ENCODE data around the gene KRT6A. TPM values are rescaled to one million over a fixed set of nuclear protein-coding genes. Genes with fewer than 3 reads are reported as not detected.

KRT6A gene
- total RNA-seq, 1 donor from 2014 or later: not detected

DNA sequence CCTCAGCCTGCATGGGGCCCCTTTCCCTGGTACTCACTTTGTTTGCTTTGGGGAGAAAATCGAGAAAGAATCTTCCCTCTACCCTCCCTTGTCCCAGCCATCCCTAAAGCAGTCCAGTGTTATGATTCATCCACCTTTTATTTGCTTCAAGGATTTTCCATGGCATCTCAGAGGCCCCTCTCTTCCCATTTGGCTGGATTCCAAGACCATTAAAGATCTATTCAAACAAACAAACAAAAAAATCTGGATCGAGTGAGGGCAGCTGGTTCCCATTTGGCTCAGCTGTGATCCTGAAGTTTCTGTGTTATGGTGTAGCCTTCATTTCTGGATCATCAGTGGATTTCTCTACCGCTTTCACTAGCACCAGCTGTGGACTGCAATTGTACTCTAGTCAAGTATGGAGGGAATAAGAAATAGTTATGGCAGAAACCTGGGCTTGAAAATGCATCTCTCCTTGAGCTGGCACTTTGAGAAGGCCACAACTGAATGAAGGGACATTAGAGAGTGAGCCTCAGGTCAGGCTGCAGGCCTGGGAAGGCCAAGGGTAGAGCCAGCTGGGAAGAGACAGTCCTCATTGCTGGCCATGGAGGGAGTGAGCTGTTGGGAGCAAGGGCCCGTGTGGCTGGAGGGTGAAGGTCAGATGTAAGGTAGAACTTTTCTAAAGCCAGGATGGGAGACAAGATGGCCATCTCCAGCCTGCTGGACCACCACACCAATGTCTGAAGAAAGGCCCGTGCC, 46.2 kb upstream of the KRT6A start:
- H3K36me3 ChIP-seq: no peaks in the 10 kb centered on the region
- no peak for DNase-seq
- H3K27me3 ChIP-seq (ENCODE audit: low read depth): peaks cover 4% of the 10 kb centered on the region
- H3K4me3 ChIP-seq: no peak overlapping the region
- TF ChIP-seq, protein P1, sequence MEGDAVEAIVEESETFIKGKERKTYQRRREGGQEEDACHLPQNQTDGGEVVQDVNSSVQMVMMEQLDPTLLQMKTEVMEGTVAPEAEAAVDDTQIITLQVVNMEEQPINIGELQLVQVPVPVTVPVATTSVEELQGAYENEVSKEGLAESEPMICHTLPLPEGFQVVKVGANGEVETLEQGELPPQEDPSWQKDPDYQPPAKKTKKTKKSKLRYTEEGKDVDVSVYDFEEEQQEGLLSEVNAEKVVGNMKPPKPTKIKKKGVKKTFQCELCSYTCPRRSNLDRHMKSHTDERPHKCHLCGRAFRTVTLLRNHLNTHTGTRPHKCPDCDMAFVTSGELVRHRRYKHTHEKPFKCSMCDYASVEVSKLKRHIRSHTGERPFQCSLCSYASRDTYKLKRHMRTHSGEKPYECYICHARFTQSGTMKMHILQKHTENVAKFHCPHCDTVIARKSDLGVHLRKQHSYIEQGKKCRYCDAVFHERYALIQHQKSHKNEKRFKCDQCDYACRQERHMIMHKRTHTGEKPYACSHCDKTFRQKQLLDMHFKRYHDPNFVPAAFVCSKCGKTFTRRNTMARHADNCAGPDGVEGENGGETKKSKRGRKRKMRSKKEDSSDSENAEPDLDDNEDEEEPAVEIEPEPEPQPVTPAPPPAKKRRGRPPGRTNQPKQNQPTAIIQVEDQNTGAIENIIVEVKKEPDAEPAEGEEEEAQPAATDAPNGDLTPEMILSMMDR (IDR thresholded peaks at IDR 0.05; ENCODE audit: borderline replicate concordance): no peak
- no peaks in the 10 kb centered on the region for H3K4me1 ChIP-seq
- H3K9me3 ChIP-seq (replicated peaks): no peaks in the 10 kb centered on the region
- H3K27ac ChIP-seq (replicated peaks): no peak overlapping the region
- intact Hi-C loops (cut with micrococcal nuclease): no loop called here

- Histone ChIP-seq H3K4me1 (no peaks in the 10 kb centered on the region), H3K27me3 (ENCODE audit: low read depth) (peaks cover 4% of the 10 kb centered on the region), H3K36me3 (no peaks in the 10 kb centered on the region), H3K4me3 (no peak overlapping the region), H3K27ac (replicated peaks) (no peak overlapping the region), H3K9me3 (replicated peaks) (no peaks in the 10 kb centered on the region)
- no peak for DNase-seq
- TF ChIP-seq, protein P1 (IDR thresholded peaks at IDR 0.05; ENCODE audit: borderline replicate concordance): no peak
- intact Hi-C loops (cut with micrococcal nuclease): no loop called here
Observed at GRCh38 chr12:52537101-52537500, 44.0 kb upstream of the KRT6A start.

DNA sequence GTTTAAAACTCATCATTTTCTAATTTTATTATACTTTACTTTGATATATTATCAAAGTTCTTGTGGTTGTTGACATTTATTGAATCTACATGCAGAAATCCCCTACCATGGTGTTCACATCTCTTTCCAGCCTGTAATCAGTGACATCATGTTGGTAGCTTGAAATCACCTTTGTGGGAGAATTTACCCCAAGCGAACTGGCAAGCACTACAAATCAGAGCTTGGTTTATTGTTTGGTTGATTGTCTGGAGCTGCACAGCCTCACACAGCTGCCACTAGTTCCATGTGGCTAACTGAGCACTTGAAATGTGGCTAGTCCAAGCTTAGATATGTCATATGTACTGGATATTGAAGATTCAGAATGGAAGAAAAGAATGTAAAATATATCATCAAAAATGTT, 42.5 kb upstream of the KRT6A start:
- DNase-seq: no peak
- intact Hi-C loops (cut with micrococcal nuclease): no loop called here
- no peaks in the 10 kb centered on the region for H3K4me1 ChIP-seq
- no peaks in the 10 kb centered on the region for H3K9me3 ChIP-seq (replicated peaks)
- H3K4me3 ChIP-seq: no peak overlapping the region
- peaks cover 11% of the 10 kb centered on the region for H3K27me3 ChIP-seq (ENCODE audit: low read depth)
- H3K27ac ChIP-seq (replicated peaks): no peak overlapping the region
- H3K36me3 ChIP-seq: no peaks in the 10 kb centered on the region
- TF ChIP-seq, protein P1 (IDR thresholded peaks at IDR 0.05; ENCODE audit: borderline replicate concordance): no peak

GRCh38 chr12:52534482-52534881, 41.4 kb upstream of the KRT6A start:
- Histone ChIP-seq H3K4me3 (no peak overlapping the region), H3K27me3 (ENCODE audit: low read depth) (peaks cover 8% of the 10 kb centered on the region), H3K4me1 (no peaks in the 10 kb centered on the region), H3K9me3 (replicated peaks) (no peaks in the 10 kb centered on the region), H3K36me3 (no peaks in the 10 kb centered on the region), H3K27ac (replicated peaks) (no peak overlapping the region)
- TF ChIP-seq, protein P1 (IDR thresholded peaks at IDR 0.05; ENCODE audit: borderline replicate concordance): peak; percentile 20
- no peak for DNase-seq
- intact Hi-C loops (cut with micrococcal nuclease): no loop called here

DNA sequence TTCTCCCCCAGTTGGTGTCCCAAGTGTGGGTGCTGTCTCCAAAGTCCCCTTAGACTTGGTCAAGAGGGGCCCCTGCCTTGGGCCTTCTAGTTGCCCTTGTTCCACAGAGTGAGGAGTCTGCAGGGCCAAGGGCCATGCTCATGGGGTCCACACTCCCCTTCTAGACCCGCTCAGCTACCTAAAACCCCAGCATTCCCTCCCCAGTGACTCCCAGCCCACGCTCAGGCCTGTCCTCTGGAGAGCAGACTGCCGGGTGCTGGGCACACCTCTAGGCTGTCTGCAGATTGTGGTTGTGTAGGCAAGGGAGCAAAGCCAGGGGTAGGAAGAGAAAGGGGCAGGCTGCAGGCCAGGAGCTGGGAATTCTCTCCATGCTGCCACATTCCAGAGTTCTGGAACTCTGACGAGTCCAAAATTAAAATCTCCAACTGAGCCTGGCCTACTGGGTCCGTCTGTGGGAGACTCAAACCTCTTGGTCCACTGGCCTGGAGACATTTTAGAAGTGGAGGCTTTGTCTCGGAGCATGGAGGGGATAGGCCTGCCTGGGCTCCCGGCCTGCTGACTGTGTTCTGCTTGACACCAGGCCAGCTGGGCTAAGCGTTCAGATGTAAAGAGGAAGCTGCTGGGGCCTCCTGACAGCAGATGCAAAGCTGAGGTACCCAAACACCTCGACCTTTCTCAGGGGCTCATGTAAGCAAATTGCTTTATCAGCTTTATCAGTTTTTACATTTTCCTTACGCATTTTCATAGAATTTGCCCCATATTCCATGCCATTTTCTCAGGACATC, 40.8 kb upstream of the KRT6A start:
- TF ChIP-seq, protein P1 (IDR thresholded peaks at IDR 0.05; ENCODE audit: borderline replicate concordance): no peak
- intact Hi-C loops (cut with micrococcal nuclease): no loop called here

More for the DNA sequence above, 40.8 kb upstream of the KRT6A start:
- no peaks in the 10 kb centered on the region for H3K9me3 ChIP-seq (replicated peaks)
- no peak for DNase-seq
- H3K4me3 ChIP-seq: no peak overlapping the region
- H3K4me1 ChIP-seq: no peaks in the 10 kb centered on the region
- H3K27me3 ChIP-seq (ENCODE audit: low read depth): peaks cover 8% of the 10 kb centered on the region
- no peak overlapping the region for H3K27ac ChIP-seq (replicated peaks)
- H3K36me3 ChIP-seq: no peaks in the 10 kb centered on the region
